Measurements from ENCODE around the gene ZNF350.
"Not testable (repeated sequence)": the region's sequence is repeated elsewhere in the genome, so short reads cannot be mapped to it uniquely, and the experiment has no call there.

The ZNF350 gene

DNA sequence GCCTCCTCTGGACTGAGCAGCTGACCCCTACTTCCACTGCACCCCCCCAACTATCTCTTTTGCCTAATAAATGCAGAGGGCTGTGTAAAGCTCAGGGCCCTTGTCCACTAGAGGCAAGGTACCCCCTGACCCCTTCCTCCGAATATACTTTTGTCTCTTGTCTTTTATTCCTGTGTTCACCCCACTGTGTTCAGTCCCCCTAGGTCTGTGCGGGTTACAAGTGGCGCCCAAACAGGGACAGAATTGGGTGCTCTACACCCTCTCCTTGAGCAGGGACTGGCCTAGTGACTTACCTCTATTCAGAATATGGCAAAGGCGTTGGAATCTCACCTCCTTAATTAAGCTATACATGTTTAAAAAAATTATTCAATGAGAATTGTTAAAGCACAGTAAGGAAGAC lies 15.0 kb downstream of the ZNF350 start:
- H3K9ac ChIP-seq (ENCODE audit: low read length), result no peak overlapping the region
- H3K4me3 ChIP-seq (ENCODE audit: low read depth, low read length), result peak overlapping the region; percentile 28
- no peak overlapping the region for H2BK5ac ChIP-seq (ENCODE audit: low read depth, low read length, poor library complexity)
- no peak overlapping the region for H3K4me2 ChIP-seq (ENCODE audit: low read length)
- no peak overlapping the region for H2AFZ ChIP-seq (ENCODE audit: insufficient read depth, low read length, poor library complexity)
- H3K9me3 ChIP-seq (ENCODE audit: insufficient read depth, low read depth, low read length), result peaks cover 29% of the 10 kb centered on the region
- no peak overlapping the region for H2BK12ac ChIP-seq (ENCODE audit: low read length)
- peaks cover 2 to 3% of the 10 kb centered on the region in 2 experiments for H3K4me1 ChIP-seq (ENCODE audit: control insufficient read depth in 1 of 2, insufficient read depth in 2 of 2, low read length in 2 of 2)
- H3K79me1 ChIP-seq (ENCODE audit: low read length), result no peaks in the 10 kb centered on the region
- H3K36me3 ChIP-seq (ENCODE audit: control insufficient read depth in 1 of 2, insufficient read depth in 2 of 2, low read length in 2 of 2), result peaks cover 28 to 48% of the 10 kb centered on the region in 2 experiments
- no CpG with 5 or more reads among the region's 4 CpGs for WGBS (ENCODE audit: extremely low coverage, insufficient coverage, insufficient read length)
- H4K12ac ChIP-seq (ENCODE audit: low read depth, low read length), result no peak overlapping the region
- no peak overlapping the region for H2BK120ac ChIP-seq (ENCODE audit: insufficient read depth, low read length, poor library complexity)
- H3K79me2 ChIP-seq (ENCODE audit: control insufficient read depth, insufficient read depth, low read length, poor library complexity), result no peaks in the 10 kb centered on the region
- H4K91ac ChIP-seq (ENCODE audit: low read depth, low read length), result no peak overlapping the region
- H4K8ac ChIP-seq (ENCODE audit: low read depth, low read length), result no peak overlapping the region
- H3K14ac ChIP-seq (ENCODE audit: low read length), result no peak overlapping the region
- no peak overlapping the region for H3K4ac ChIP-seq (ENCODE audit: low read depth, low read length)
- H3K18ac ChIP-seq (ENCODE audit: low read length), result no peak overlapping the region
- no peak overlapping the region for H2AK5ac ChIP-seq (ENCODE audit: low read length)
- H3K23ac ChIP-seq (ENCODE audit: low read length), result no peak overlapping the region
- H3K27ac ChIP-seq (ENCODE audit: low read depth, low read length), result no peak overlapping the region
- H3K27me3 ChIP-seq (ENCODE audit: insufficient read depth, low read length), result no peaks in the 10 kb centered on the region
- DNase-seq, result no peak

DNA sequence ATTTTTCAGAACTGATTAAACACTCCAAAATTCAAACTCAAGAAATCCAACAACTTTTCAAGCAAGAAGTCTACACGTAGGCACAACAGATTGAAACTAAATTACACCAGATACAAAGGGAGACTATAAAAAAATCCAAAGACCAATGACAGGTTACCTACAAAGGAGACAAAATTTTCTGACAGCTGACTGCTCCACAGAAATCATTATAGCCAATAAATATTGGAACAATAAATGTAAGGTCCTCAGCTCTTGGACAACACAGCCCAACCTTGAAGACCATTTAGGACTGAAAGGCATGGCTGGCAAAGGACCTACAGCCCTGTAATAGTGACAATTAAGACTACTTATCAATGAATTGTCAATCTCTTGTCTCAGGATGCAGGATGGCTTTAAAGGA lies 15.9 kb downstream of the ZNF350 start:
- H3K36me3 ChIP-seq (ENCODE audit: control insufficient read depth in 1 of 2, insufficient read depth in 2 of 2, low read length in 2 of 2), result peaks cover 31 to 51% of the 10 kb centered on the region in 2 experiments
- no peak overlapping the region for H3K4ac ChIP-seq (ENCODE audit: low read depth, low read length)
- no peak overlapping the region for H3K23ac ChIP-seq (ENCODE audit: low read length)
- no peak overlapping the region for H2BK5ac ChIP-seq (ENCODE audit: low read depth, low read length, poor library complexity)
- no peak overlapping the region for H4K8ac ChIP-seq (ENCODE audit: low read depth, low read length)
- H3K79me1 ChIP-seq (ENCODE audit: low read length), result no peaks in the 10 kb centered on the region
- H3K4me1 ChIP-seq (ENCODE audit: control insufficient read depth in 1 of 2, insufficient read depth in 2 of 2, low read length in 2 of 2), result no peaks in the 10 kb centered on the region
- H3K79me2 ChIP-seq (ENCODE audit: control insufficient read depth, insufficient read depth, low read length, poor library complexity), result no peaks in the 10 kb centered on the region
- no peak overlapping the region for H2AK5ac ChIP-seq (ENCODE audit: low read length)
- H2BK12ac ChIP-seq (ENCODE audit: low read length), result no peak overlapping the region
- H3K18ac ChIP-seq (ENCODE audit: low read length), result no peak overlapping the region
- H4K91ac ChIP-seq (ENCODE audit: low read depth, low read length), result no peak overlapping the region
- H2AFZ ChIP-seq (ENCODE audit: insufficient read depth, low read length, poor library complexity), result no peak overlapping the region
- DNase-seq, result no peak
- H3K9me3 ChIP-seq (ENCODE audit: insufficient read depth, low read depth, low read length), result peaks cover 29% of the 10 kb centered on the region
- H3K9ac ChIP-seq (ENCODE audit: low read length), result no peak overlapping the region
- no peak overlapping the region for H3K27ac ChIP-seq (ENCODE audit: low read depth, low read length)
- no peak overlapping the region for H4K12ac ChIP-seq (ENCODE audit: low read depth, low read length)
- H3K4me3 ChIP-seq (ENCODE audit: low read depth, low read length), result no peak overlapping the region
- no peaks in the 10 kb centered on the region for H3K27me3 ChIP-seq (ENCODE audit: insufficient read depth, low read length)
- no peak overlapping the region for H3K4me2 ChIP-seq (ENCODE audit: low read length)
- H3K14ac ChIP-seq (ENCODE audit: low read length), result no peak overlapping the region
- WGBS (ENCODE audit: extremely low coverage, insufficient coverage, insufficient read length), result no CpG with 5 or more reads among the region's 1 CpG
- no peak overlapping the region for H2BK120ac ChIP-seq (ENCODE audit: insufficient read depth, low read length, poor library complexity)

DNA sequence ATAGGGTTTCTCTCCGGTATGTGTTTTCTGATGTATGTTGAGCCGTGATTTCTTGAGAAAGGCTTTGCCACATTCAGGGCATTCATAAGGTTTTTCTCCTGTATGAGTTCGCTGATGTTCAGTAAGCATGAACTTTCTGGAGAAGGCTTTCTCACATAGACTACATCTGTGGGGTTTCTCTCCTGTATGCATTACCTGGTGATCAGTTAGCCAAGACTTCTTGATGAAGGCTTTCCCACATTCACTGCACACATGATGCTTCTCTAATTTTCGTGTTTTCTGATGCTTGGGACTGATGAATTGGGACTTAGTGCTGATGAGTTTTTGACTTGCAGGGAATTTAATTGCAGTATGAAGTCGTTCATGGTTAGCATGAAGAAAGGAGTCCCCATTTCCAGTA lies 21.1 kb downstream of the ZNF350 start:
- Histone ChIP-seq H4K12ac (ENCODE audit: low read depth, low read length) (no peak overlapping the region), H3K4me3 (ENCODE audit: low read depth, low read length) (no peak overlapping the region), H3K9me3 (ENCODE audit: insufficient read depth, low read depth, low read length) (peaks cover 18% of the 10 kb centered on the region), H3K27ac (ENCODE audit: low read depth, low read length) (no peak overlapping the region), H3K18ac (ENCODE audit: low read length) (no peak overlapping the region), H2BK12ac (ENCODE audit: low read length) (no peak overlapping the region), H4K91ac (ENCODE audit: low read depth, low read length) (no peak overlapping the region), H3K14ac (ENCODE audit: low read length) (no peak overlapping the region), H2BK120ac (ENCODE audit: insufficient read depth, low read length, poor library complexity) (no peak overlapping the region), H3K27me3 (ENCODE audit: insufficient read depth, low read length) (no peaks in the 10 kb centered on the region), H3K4me2 (ENCODE audit: low read length) (no peak overlapping the region), H3K4me1 (ENCODE audit: control insufficient read depth in 1 of 2, insufficient read depth in 2 of 2, low read length in 2 of 2) (no peaks in the 10 kb centered on the region), H3K4ac (ENCODE audit: low read depth, low read length) (no peak overlapping the region), H2BK5ac (ENCODE audit: low read depth, low read length, poor library complexity) (no peak overlapping the region), H3K79me2 (ENCODE audit: control insufficient read depth, insufficient read depth, low read length, poor library complexity) (no peaks in the 10 kb centered on the region), H3K23ac (ENCODE audit: low read length) (no peak overlapping the region), H3K36me3 (ENCODE audit: control insufficient read depth in 1 of 2, insufficient read depth in 2 of 2, low read length in 2 of 2) (peaks cover 24 to 37% of the 10 kb centered on the region in 2 experiments), H2AK5ac (ENCODE audit: low read length) (no peak overlapping the region), H2AFZ (ENCODE audit: insufficient read depth, low read length, poor library complexity) (no peak overlapping the region), H3K79me1 (ENCODE audit: low read length) (no peaks in the 10 kb centered on the region), H4K8ac (ENCODE audit: low read depth, low read length) (no peak overlapping the region), H3K9ac (ENCODE audit: low read length) (no peak overlapping the region)
- no CpG with 5 or more reads among the region's 5 CpGs for WGBS (ENCODE audit: extremely low coverage, insufficient coverage, insufficient read length)
- no peak for DNase-seq

DNA sequence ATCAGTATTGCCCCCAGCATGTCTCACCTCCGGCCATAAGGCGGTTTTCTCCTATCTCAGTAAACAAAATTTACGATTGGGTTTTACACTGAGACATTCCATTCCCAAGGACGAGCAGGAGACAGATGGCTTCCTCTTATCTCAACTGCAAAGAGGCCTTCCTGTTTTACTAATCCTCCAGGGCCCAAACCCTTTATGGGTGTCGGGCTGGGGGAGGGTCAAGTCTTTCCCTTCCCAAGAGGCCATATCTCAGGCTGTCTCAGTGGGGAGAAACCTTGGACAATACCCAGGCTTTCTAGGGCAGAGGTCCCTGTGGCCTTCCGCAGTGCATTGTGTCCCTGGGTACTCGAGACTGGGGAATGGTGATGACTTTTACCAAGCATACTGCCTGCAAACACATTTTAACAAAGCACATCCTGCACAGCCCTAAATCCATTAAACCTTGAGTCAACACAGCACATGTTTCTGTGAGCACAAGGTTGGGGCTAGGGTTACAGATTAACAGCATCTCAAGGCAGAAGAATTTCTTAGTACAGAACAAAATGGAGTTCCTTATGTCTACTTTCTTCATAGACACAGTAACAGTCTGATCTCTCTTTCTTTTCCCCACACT lies 25.9 kb downstream of the ZNF350 start:
- not testable (repeated sequence) for H3K27me3 ChIP-seq (ENCODE audit: insufficient read depth, low read length); H3K14ac ChIP-seq (ENCODE audit: low read length); H3K79me2 ChIP-seq (ENCODE audit: control insufficient read depth, insufficient read depth, low read length, poor library complexity); H3K79me1 ChIP-seq (ENCODE audit: low read length); H3K4me3 ChIP-seq (ENCODE audit: low read depth, low read length); H4K12ac ChIP-seq (ENCODE audit: low read depth, low read length); H3K18ac ChIP-seq (ENCODE audit: low read length); H2BK120ac ChIP-seq (ENCODE audit: insufficient read depth, low read length, poor library complexity); DNase-seq; H3K4me1 ChIP-seq (ENCODE audit: control insufficient read depth in 1 of 2, insufficient read depth in 2 of 2, low read length in 2 of 2); H2BK5ac ChIP-seq (ENCODE audit: low read depth, low read length, poor library complexity); H4K8ac ChIP-seq (ENCODE audit: low read depth, low read length); H2AFZ ChIP-seq (ENCODE audit: insufficient read depth, low read length, poor library complexity); H3K4ac ChIP-seq (ENCODE audit: low read depth, low read length); H2AK5ac ChIP-seq (ENCODE audit: low read length); H3K4me2 ChIP-seq (ENCODE audit: low read length); H3K9me3 ChIP-seq (ENCODE audit: insufficient read depth, low read depth, low read length); H2BK12ac ChIP-seq (ENCODE audit: low read length); H3K9ac ChIP-seq (ENCODE audit: low read length); H4K91ac ChIP-seq (ENCODE audit: low read depth, low read length); H3K23ac ChIP-seq (ENCODE audit: low read length)
- Histone ChIP-seq H3K27ac (ENCODE audit: low read depth, low read length) (peak overlapping the region; percentile 3), H3K36me3 (ENCODE audit: control insufficient read depth in 1 of 2, insufficient read depth in 2 of 2, low read length in 2 of 2) (peaks cover 4 to 11% of the 10 kb centered on the region in 2 experiments)
- no CpG with 5 or more reads among the region's 7 CpGs for WGBS (ENCODE audit: extremely low coverage, insufficient coverage, insufficient read length)

Measured in trophoblast cell (in vitro differentiated cells and primary cell).